Esophagus muscularis mucosa (tissue), 4 donors: Measurements from ENCODE around the gene PSKH1.

Experiments
- EP300 ChIP-seq: sonication (generic); formaldehyde crosslinking; IDR thresholded peaks from one replicate; pipeline ENCODE4 v1.6.1; 2017; ENCODE audit warnings: antibody characterized with exemption
- POLR2A ChIP-seq: fragments of 450-650 bp; IDR thresholded peaks from one replicate; pipeline ENCODE4 v1.6.1; 2017; ENCODE audit warnings: antibody characterized with exemption, moderate library complexity, mild to moderate bottlenecking, low read depth
- TF ChIP-seq, protein P1 (sequence below), 3 experiments: fragments of 200-600 bp in 2 of 3; fragments of 450-650 bp in 1 of 3; sonication (generic) in 2 of 3; IDR thresholded peaks; one replicate each; pipeline ENCODE4 v1.5.1; 2017 to 2019; ENCODE audit warnings: antibody characterized with exemption in 3 of 3, mild to moderate bottlenecking in 2 of 3, moderate library complexity in 1 of 3

DNA sequence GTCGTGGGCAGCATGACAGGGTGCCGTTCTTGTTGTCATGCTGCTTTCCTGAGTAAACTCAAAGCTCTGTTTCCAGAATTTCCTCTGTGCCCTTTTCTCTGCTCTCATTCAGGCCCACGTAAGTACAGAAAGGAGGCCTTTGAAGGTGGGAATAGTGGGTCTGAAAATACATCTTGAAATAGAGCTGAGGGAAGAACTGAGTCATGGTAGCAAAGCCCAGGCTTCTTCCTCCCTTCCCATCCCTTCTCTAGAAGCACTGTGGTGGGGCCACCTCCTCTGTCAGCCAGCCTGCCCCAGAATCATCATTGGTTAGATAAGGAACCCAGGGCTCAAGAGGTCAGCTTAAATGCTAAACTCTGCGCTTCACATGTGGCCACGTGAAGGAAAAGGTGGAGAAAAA is 29.2 kb downstream of the PSKH1 start:
- TF ChIP-seq POLR2A, result no peak
- TF ChIP-seq EP300, result no peak
- TF ChIP-seq, protein P1, sequence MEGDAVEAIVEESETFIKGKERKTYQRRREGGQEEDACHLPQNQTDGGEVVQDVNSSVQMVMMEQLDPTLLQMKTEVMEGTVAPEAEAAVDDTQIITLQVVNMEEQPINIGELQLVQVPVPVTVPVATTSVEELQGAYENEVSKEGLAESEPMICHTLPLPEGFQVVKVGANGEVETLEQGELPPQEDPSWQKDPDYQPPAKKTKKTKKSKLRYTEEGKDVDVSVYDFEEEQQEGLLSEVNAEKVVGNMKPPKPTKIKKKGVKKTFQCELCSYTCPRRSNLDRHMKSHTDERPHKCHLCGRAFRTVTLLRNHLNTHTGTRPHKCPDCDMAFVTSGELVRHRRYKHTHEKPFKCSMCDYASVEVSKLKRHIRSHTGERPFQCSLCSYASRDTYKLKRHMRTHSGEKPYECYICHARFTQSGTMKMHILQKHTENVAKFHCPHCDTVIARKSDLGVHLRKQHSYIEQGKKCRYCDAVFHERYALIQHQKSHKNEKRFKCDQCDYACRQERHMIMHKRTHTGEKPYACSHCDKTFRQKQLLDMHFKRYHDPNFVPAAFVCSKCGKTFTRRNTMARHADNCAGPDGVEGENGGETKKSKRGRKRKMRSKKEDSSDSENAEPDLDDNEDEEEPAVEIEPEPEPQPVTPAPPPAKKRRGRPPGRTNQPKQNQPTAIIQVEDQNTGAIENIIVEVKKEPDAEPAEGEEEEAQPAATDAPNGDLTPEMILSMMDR (IDR thresholded peaks at IDR 0.05), result no peak
